H1 (cell line): ENCODE measurements around the gene CFDP1. TPM values are rescaled to one million over a fixed set of nuclear protein-coding genes. Genes with fewer than 3 reads are reported as not detected.

Experiments used
- ASH2L ChIP-seq: fragments of 200-600, 300-600 bp; sonication (generic); IDR thresholded peaks from one replicate; pipeline ENCODE4 v1.7.1; 2017; ENCODE audit warnings: low read length
- BRCA1 ChIP-seq: IDR thresholded peaks from 2 replicates; pipeline ENCODE4 v1.6.1; 2012; ENCODE audit warnings: low read depth, low read length, improper control_type of control experiment
- CREB1 ChIP-seq: IDR thresholded peaks from 2 replicates; pipeline ENCODE4 v1.6.1; 2012; ENCODE audit warnings: inconsistent platforms
- KDM4A ChIP-seq: IDR thresholded peaks from one replicate; pipeline ENCODE4 v1.7.1; 2012; ENCODE audit warnings: low read depth, mild to moderate bottlenecking, moderate library complexity, low read length, inconsistent platforms; ENCODE audit not compliant: severe bottlenecking
- RAD21 ChIP-seq, 2 experiments: IDR thresholded peaks in 1 of 2; conservative IDR thresholded peaks in 1 of 2; 2 replicates each; pipeline ENCODE4 v1.6.1; 2011; ENCODE audit warnings: low read depth in 2 of 2, low read length in 2 of 2, improper control_type of control experiment in 1 of 2, inconsistent platforms in 1 of 2, mild to moderate bottlenecking in 1 of 2, moderate library complexity in 1 of 2
- TAF1 ChIP-seq: IDR thresholded peaks from 2 replicates; pipeline ENCODE4 v1.6.1; 2011; ENCODE audit warnings: mild to moderate bottlenecking, low read depth, low read length
- TEAD4 ChIP-seq: IDR thresholded peaks from 2 replicates; pipeline ENCODE4 v1.6.1; 2012; ENCODE audit warnings: low read depth, low read length, inconsistent platforms, mixed read lengths
- YY1 ChIP-seq: IDR thresholded peaks from 2 replicates; pipeline ENCODE4 v1.6.1; 2011; ENCODE audit warnings: low read depth, mild to moderate bottlenecking, low read length
- polyA plus RNA-seq, 7 experiments: library from polyadenylated mRNA; depleted of rRNA in 3 of 7; stranded (reverse) in 5 of 7; unstranded in 2 of 7; fragments of >200 nt in 5 of 7; fragments of 200-250 nt in 2 of 7; gene quantifications; 1 replicate in 5 of 7; 2 replicates in 1 of 7; 4 replicates in 1 of 7; pipeline versions ENCODE4 v1.2.1 to v1.2.3, GENCODE V29; 2011 to 2013; ENCODE audit warnings: missing spikeins in 2 of 7, mixed read lengths in 2 of 7
- total RNA-seq: library from RNA; stranded (reverse); fragmentation: NEBNext Ultra II Directional; extraction: Animal tissue kit (Norgen Biotek cat#: 25700); gene quantifications from 2 replicates; pipeline ENCODE4 v1.2.1, GENCODE V29; 2021
- TF ChIP-seq, protein P1 (sequence below): fragments of 300-600 bp; sonication (generic); IDR thresholded peaks from 2 replicates; pipeline ENCODE4 v1.7.1; 2012; ENCODE audit warnings: low read length, moderate library complexity, mild to moderate bottlenecking, inconsistent platforms; ENCODE audit not compliant: insufficient replicate concordance

Gene CFDP1
- total and polyA plus RNA-seq, 2 of the 8 experiments (the other 6 are each of a cell fraction or from before 2014, with no cell fraction given): 25.5 to 77.3 TPM

DNA sequence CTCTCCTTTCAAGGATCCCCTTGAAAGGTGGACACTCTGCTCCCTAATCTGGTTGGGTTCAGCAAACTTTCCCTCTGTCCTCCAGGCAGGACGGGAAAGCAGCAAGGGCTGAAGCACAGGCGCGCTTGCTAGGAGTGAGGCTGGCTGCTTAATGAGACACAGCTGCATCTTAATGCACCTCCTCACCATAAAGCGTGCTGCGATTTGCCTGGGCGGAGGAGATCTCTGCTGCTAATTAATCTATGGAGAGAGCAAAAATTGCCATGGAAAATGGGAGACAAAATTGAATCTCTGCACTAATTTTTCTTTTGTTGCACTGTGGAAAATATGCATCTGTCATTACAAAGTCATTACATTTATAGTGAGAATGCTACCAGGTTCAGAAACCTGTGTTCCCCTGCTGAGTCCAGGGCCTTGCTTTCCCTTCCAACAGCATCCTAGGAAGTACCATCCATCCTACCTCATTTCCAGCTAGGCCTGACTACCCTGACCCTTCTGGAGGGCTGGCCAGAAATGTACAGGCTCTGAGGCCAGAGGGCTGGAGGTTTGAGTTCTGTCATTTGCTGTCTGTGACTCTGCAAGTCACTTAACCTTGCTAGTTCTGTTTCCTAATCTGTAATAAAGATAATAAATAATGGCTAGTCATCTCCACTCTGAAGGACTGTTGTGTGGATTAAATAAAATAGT, 138.4 kb downstream of the CFDP1 start (continued):
- TF ChIP-seq, protein P1, sequence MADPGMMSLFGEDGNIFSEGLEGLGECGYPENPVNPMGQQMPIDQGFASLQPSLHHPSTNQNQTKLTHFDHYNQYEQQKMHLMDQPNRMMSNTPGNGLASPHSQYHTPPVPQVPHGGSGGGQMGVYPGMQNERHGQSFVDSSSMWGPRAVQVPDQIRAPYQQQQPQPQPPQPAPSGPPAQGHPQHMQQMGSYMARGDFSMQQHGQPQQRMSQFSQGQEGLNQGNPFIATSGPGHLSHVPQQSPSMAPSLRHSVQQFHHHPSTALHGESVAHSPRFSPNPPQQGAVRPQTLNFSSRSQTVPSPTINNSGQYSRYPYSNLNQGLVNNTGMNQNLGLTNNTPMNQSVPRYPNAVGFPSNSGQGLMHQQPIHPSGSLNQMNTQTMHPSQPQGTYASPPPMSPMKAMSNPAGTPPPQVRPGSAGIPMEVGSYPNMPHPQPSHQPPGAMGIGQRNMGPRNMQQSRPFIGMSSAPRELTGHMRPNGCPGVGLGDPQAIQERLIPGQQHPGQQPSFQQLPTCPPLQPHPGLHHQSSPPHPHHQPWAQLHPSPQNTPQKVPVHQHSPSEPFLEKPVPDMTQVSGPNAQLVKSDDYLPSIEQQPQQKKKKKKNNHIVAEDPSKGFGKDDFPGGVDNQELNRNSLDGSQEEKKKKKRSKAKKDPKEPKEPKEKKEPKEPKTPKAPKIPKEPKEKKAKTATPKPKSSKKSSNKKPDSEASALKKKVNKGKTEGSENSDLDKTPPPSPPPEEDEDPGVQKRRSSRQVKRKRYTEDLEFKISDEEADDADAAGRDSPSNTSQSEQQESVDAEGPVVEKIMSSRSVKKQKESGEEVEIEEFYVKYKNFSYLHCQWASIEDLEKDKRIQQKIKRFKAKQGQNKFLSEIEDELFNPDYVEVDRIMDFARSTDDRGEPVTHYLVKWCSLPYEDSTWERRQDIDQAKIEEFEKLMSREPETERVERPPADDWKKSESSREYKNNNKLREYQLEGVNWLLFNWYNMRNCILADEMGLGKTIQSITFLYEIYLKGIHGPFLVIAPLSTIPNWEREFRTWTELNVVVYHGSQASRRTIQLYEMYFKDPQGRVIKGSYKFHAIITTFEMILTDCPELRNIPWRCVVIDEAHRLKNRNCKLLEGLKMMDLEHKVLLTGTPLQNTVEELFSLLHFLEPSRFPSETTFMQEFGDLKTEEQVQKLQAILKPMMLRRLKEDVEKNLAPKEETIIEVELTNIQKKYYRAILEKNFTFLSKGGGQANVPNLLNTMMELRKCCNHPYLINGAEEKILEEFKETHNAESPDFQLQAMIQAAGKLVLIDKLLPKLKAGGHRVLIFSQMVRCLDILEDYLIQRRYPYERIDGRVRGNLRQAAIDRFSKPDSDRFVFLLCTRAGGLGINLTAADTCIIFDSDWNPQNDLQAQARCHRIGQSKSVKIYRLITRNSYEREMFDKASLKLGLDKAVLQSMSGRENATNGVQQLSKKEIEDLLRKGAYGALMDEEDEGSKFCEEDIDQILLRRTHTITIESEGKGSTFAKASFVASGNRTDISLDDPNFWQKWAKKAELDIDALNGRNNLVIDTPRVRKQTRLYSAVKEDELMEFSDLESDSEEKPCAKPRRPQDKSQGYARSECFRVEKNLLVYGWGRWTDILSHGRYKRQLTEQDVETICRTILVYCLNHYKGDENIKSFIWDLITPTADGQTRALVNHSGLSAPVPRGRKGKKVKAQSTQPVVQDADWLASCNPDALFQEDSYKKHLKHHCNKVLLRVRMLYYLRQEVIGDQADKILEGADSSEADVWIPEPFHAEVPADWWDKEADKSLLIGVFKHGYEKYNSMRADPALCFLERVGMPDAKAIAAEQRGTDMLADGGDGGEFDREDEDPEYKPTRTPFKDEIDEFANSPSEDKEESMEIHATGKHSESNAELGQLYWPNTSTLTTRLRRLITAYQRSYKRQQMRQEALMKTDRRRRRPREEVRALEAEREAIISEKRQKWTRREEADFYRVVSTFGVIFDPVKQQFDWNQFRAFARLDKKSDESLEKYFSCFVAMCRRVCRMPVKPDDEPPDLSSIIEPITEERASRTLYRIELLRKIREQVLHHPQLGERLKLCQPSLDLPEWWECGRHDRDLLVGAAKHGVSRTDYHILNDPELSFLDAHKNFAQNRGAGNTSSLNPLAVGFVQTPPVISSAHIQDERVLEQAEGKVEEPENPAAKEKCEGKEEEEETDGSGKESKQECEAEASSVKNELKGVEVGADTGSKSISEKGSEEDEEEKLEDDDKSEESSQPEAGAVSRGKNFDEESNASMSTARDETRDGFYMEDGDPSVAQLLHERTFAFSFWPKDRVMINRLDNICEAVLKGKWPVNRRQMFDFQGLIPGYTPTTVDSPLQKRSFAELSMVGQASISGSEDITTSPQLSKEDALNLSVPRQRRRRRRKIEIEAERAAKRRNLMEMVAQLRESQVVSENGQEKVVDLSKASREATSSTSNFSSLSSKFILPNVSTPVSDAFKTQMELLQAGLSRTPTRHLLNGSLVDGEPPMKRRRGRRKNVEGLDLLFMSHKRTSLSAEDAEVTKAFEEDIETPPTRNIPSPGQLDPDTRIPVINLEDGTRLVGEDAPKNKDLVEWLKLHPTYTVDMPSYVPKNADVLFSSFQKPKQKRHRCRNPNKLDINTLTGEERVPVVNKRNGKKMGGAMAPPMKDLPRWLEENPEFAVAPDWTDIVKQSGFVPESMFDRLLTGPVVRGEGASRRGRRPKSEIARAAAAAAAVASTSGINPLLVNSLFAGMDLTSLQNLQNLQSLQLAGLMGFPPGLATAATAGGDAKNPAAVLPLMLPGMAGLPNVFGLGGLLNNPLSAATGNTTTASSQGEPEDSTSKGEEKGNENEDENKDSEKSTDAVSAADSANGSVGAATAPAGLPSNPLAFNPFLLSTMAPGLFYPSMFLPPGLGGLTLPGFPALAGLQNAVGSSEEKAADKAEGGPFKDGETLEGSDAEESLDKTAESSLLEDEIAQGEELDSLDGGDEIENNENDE: no peak
- TF ChIP-seq ASH2L (no peak), KDM4A (no peak), CREB1 (no peak), TAF1 (no peak), BRCA1 (no peak), TEAD4 (no peak), YY1 (no peak), RAD21 (IDR thresholded peaks at IDR 0.05 in 1 of 2, conservative IDR thresholded peaks at IDR 0.05 in 1 of 2; ENCODE audit: low read depth in 2 of 2, low read length in 2 of 2) (no peak)
- TF ChIP-seq, all 59 proteins: peak for 0
